ENCODE measurements around the gene SLC43A2. TPM values are rescaled to one million over a fixed set of nuclear protein-coding genes. Genes with fewer than 3 reads are reported as not detected.

Gene SLC43A2
- total and polyA plus RNA-seq, 10 of the 15 experiments (the other 5 are each of a cell fraction or from before 2014, with no cell fraction given): 0.03 to 14.0 (median 5.3) TPM

DNA sequence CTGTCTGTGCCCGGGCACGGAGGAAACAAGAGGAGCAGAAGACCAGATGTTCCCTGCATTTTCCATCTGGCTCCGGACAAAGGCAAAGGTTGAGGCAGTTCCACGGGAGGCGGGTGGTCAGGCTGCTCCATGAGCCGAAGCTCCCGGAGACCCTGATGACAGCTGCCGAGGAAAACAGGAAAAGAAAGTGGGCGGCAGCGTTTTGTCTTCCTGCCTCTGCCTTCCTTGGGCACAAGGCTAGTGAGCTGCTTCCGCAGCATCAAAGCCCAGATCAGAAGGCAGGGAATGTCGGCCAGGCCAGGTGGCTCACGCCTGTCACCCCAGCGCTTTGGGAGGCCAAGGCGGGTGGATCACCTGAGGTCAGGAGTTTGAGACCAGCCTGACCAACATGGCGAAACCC, 16.2 kb downstream of the SLC43A2 start (continued):
- TF ChIP-seq BHLHE40 (IDR thresholded peaks at IDR 0.05; ENCODE audit: borderline replicate concordance in 1 of 2, low read depth in 2 of 2, low read length in 1 of 2): no peak

DNA sequence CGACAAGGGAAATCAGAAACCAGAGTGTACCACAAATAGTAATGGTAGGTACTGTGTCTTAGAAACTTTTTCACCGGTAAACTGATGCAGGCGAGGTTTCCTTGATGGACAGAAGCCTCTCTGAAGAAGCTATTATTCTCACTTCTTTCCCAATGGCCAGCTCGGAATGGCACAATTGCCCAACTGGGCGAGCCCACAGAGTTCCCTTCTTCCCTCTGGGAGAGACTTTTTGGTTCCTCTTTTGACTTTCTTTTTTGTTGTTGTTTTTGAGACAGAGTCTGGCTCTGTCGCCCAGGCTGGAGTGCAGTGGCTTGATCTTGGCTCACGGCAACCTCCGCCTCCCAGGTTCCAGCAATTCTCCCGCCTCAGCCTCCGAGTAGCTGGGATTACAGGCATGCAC, 16.9 kb downstream of the SLC43A2 start:
- 84% methylated on average over 10 of the region's 10 CpGs for WGBS (ENCODE audit: insufficient coverage, insufficient replicate concordance, low lambda C conversion rate, missing lambda C conversion rate)
- ATAC-seq (no peak), FAIRE-seq (no peak), DNase-seq (ENCODE audit: low read depth, low spot score) (no peak)
- ChIA-PET SMC1A (ENCODE audit: uncharacterized antibody, unreplicated experiment) (interaction anchor here (0.8 to 1.4 kb wide), 2 partner anchors 13 to 38 kb away, joined by 3 to 4 read pairs; no protein-coding TSS in a partner anchor), CTCF (interaction anchor here (0.6 to 1.6 kb wide), 3 partner anchors 15 to 250 kb away, joined by 3 read pairs; no protein-coding TSS in a partner anchor), RAD21 (ENCODE audit: unreplicated experiment) (interaction anchor here (0.8 kb wide), 1 partner anchor 247 kb away, joined by 3 read pairs; no protein-coding TSS in a partner anchor), POLR2A (no interaction called here)
- no peak overlapping the region for H2AFZ ChIP-seq (ENCODE audit: control insufficient read depth, low read depth, low read length)
- no peaks in the 10 kb centered on the region for H4K20me1 ChIP-seq (ENCODE audit: control insufficient read depth, insufficient read depth)
- peaks cover 17% of the 10 kb centered on the region for H3K4me1 ChIP-seq (ENCODE audit: control insufficient read depth, insufficient read depth, low read length)
- intact Hi-C loops (cut with micrococcal nuclease; ENCODE audit: unreplicated experiment): no loop called here
- no TSS peak for BruUV-seq (replicated peaks)
- H3K27me3 ChIP-seq (replicated peaks in 1 of 2; ENCODE audit: control insufficient read depth in 2 of 2, insufficient read depth in 2 of 2, low read length in 1 of 2): no peaks in the 10 kb centered on the region
- in situ Hi-C loops (cut with MboI): no loop called here
- no peaks in the 10 kb centered on the region for H3K79me2 ChIP-seq (ENCODE audit: control insufficient read depth, insufficient read depth, low read length)
- H3K4me2 ChIP-seq (ENCODE audit: control insufficient read depth, insufficient read depth): no peak overlapping the region
- no peak overlapping the region for H3K27ac ChIP-seq (ENCODE audit: control insufficient read depth, insufficient read depth)
- no peaks in the 10 kb centered on the region for H3K36me3 ChIP-seq (ENCODE audit: control insufficient read depth in 2 of 2, insufficient read depth in 2 of 2, low read length in 1 of 2)
- no peaks in the 10 kb centered on the region for H3K9me3 ChIP-seq (replicated peaks; ENCODE audit: control insufficient read depth, insufficient read depth, low read length)
- no peak overlapping the region for H3K4me3 ChIP-seq
- no peak for TF ChIP-seq ZNF384 (IDR thresholded peaks at IDR 0.05; ENCODE audit: borderline replicate concordance, low read depth, low read length)
- no peak overlapping the region for H3K9ac ChIP-seq (ENCODE audit: control insufficient read depth, insufficient read depth, low read length)

DNA sequence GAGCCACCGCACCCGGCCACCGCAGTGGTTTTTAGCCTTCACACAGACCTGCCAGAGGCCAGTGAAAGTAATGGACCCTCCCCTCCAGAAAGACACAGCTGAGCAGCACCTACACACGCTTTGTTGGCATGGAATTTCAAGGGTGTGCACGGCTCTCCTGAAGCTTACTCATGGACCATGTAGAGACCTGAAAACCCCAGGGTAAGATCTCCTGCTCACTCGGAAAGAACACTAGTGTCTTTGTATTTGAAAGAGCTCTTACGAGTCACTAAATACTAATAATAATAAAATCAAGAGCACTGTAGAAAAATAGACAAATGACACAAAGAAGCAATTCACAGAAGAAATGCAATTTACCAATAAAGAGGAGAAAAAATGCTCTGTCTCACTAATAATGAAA, 20.0 kb downstream of the SLC43A2 start:
- Histone ChIP-seq H3K9me3 (replicated peaks; ENCODE audit: control insufficient read depth, insufficient read depth, low read length) (no peaks in the 10 kb centered on the region), H3K27ac (ENCODE audit: control insufficient read depth, insufficient read depth) (no peak overlapping the region), H2AFZ (ENCODE audit: control insufficient read depth, low read depth, low read length) (no peak overlapping the region), H3K9ac (ENCODE audit: control insufficient read depth, insufficient read depth, low read length) (no peak overlapping the region), H3K4me3 (no peak overlapping the region), H3K27me3 (replicated peaks in 1 of 2; ENCODE audit: control insufficient read depth in 2 of 2, insufficient read depth in 2 of 2, low read length in 1 of 2) (no peaks in the 10 kb centered on the region), H3K79me2 (ENCODE audit: control insufficient read depth, insufficient read depth, low read length) (no peaks in the 10 kb centered on the region), H4K20me1 (ENCODE audit: control insufficient read depth, insufficient read depth) (no peaks in the 10 kb centered on the region), H3K36me3 (ENCODE audit: control insufficient read depth in 2 of 2, insufficient read depth in 2 of 2, low read length in 1 of 2) (no peaks in the 10 kb centered on the region), H3K4me2 (ENCODE audit: control insufficient read depth, insufficient read depth) (no peak overlapping the region), H3K4me1 (ENCODE audit: control insufficient read depth, insufficient read depth, low read length) (peaks cover 31% of the 10 kb centered on the region)
- no peak for DNase-seq (ENCODE audit: low read depth, low spot score)
- ChIA-PET POLR2A (interaction anchor here (0.5 to 1.8 kb wide), 5 partner anchors 17 to 106 kb away, joined by 3 to 6 read pairs (median 3); partner anchors contain the start of gene PITPNA), CTCF (interaction anchor here (1.5 to 4.5 kb wide), 6 partner anchors 10 to 40 kb away, joined by 3 to 37 read pairs (median 16); partner anchors contain the start of genes RILP and SLC43A2), RAD21 (ENCODE audit: unreplicated experiment) (interaction anchor here (2.8 to 6.8 kb wide), 3 partner anchors 19 to 35 kb away, joined by 18 to 86 read pairs (median 24); partner anchors contain the start of gene SLC43A2), SMC1A (ENCODE audit: uncharacterized antibody, unreplicated experiment) (interaction anchor here (1.5 to 5.0 kb wide), 4 partner anchors 17 to 109 kb away, joined by 5 to 34 read pairs (median 21); no protein-coding TSS in a partner anchor)
- intact Hi-C loops (cut with micrococcal nuclease; ENCODE audit: unreplicated experiment) (no loop called here), in situ Hi-C loops (cut with MboI) (no loop called here)
- BruUV-seq (replicated peaks): no TSS peak
- FAIRE-seq: no peak
- WGBS (ENCODE audit: insufficient coverage, insufficient replicate concordance, low lambda C conversion rate, missing lambda C conversion rate): 85% methylated on average over 7 of the region's 7 CpGs
- ATAC-seq: no peak
- TF ChIP-seq SREBF1 (IDR thresholded peaks at IDR 0.05; ENCODE audit: low read length) (no peak), CBX3 (IDR thresholded peaks at IDR 0.05; ENCODE audit: borderline replicate concordance, low read depth) (no peak)
- TF ChIP-seq, protein P1, sequence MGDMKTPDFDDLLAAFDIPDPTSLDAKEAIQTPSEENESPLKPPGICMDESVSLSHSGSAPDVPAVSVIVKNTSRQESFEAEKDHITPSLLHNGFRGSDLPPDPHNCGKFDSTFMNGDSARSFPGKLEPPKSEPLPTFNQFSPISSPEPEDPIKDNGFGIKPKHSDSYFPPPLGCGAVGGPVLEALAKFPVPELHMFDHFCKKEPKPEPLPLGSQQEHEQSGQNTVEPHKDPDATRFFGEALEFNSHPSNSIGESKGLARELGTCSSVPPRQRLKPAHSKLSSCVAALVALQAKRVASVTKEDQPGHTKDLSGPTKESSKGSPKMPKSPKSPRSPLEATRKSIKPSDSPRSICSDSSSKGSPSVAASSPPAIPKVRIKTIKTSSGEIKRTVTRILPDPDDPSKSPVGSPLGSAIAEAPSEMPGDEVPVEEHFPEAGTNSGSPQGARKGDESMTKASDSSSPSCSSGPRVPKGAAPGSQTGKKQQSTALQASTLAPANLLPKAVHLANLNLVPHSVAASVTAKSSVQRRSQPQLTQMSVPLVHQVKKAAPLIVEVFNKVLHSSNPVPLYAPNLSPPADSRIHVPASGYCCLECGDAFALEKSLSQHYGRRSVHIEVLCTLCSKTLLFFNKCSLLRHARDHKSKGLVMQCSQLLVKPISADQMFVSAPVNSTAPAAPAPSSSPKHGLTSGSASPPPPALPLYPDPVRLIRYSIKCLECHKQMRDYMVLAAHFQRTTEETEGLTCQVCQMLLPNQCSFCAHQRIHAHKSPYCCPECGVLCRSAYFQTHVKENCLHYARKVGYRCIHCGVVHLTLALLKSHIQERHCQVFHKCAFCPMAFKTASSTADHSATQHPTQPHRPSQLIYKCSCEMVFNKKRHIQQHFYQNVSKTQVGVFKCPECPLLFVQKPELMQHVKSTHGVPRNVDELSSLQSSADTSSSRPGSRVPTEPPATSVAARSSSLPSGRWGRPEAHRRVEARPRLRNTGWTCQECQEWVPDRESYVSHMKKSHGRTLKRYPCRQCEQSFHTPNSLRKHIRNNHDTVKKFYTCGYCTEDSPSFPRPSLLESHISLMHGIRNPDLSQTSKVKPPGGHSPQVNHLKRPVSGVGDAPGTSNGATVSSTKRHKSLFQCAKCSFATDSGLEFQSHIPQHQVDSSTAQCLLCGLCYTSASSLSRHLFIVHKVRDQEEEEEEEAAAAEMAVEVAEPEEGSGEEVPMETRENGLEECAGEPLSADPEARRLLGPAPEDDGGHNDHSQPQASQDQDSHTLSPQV (IDR thresholded peaks at IDR 0.05): no peak
- TF ChIP-seq, protein P2, sequence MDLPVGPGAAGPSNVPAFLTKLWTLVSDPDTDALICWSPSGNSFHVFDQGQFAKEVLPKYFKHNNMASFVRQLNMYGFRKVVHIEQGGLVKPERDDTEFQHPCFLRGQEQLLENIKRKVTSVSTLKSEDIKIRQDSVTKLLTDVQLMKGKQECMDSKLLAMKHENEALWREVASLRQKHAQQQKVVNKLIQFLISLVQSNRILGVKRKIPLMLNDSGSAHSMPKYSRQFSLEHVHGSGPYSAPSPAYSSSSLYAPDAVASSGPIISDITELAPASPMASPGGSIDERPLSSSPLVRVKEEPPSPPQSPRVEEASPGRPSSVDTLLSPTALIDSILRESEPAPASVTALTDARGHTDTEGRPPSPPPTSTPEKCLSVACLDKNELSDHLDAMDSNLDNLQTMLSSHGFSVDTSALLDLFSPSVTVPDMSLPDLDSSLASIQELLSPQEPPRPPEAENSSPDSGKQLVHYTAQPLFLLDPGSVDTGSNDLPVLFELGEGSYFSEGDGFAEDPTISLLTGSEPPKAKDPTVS (IDR thresholded peaks at IDR 0.05; ENCODE audit: low read depth, low read length): no peak
- TF ChIP-seq, protein P3, sequence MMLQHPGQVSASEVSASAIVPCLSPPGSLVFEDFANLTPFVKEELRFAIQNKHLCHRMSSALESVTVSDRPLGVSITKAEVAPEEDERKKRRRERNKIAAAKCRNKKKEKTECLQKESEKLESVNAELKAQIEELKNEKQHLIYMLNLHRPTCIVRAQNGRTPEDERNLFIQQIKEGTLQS (IDR thresholded peaks at IDR 0.05; ENCODE audit: borderline replicate concordance, extremely low read depth, low read depth, low read length): no peak

Measured in GM12878 (cell line).